PFSK-1 (cell line): Measurements from ENCODE around the gene FOCAD.

Experiments used
- FOXP2 ChIP-seq: optimal IDR thresholded peaks from 2 replicates; pipeline ENCODE3; 2011; ENCODE audit warnings: borderline replicate concordance, control low read depth, inconsistent platforms; ENCODE audit not compliant: insufficient read depth; ENCODE audit errors: extremely low read length, extremely low read depth
- POLR2AphosphoS5 ChIP-seq: IDR thresholded peaks from 2 replicates; pipeline ENCODE4 v1.6.1; 2012; ENCODE audit warnings: low read depth, mild to moderate bottlenecking, control low read depth, low read length, moderate library complexity
- SIN3A ChIP-seq: IDR thresholded peaks from 2 replicates; pipeline ENCODE4 v1.6.1; 2012; ENCODE audit warnings: mild to moderate bottlenecking, low read length, moderate library complexity, borderline replicate concordance; ENCODE audit not compliant: insufficient read depth
- TAF1 ChIP-seq: IDR thresholded peaks from 2 replicates; pipeline ENCODE4 v1.6.1; 2012; ENCODE audit warnings: low read length, control low read depth, borderline replicate concordance; ENCODE audit not compliant: insufficient read depth
- TF ChIP-seq, protein P1 (sequence below), 2 experiments: IDR thresholded peaks; 2 replicates each; pipeline versions ENCODE4 v1.6.1 to v1.8.0; 2011 to 2012; ENCODE audit warnings: low read depth in 2 of 2, low read length in 2 of 2, control low read depth in 1 of 2, inconsistent platforms in 1 of 2, mild to moderate bottlenecking in 1 of 2, moderate library complexity in 1 of 2; ENCODE audit not compliant: insufficient read depth in 1 of 2

Gene FOCAD

DNA sequence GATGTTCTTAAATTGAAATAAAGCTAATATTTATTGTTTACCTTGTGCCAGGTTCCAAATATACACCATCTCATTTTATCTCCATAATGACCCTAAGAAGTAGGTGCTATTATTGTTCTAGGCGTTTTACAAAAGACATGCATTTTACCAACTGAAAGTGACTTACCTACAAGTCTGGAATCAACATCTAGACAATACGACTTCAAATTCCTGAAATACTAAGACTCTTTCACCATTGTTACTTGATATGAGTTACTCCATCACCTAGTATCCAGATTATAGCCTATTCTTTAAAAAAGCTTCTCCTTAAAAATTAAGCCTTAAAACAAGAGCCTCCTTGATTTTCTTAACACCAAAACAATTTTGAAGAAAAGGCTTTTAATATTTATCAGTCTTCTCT lies 334.1 kb downstream of the FOCAD start:
- TF ChIP-seq, protein P1, sequence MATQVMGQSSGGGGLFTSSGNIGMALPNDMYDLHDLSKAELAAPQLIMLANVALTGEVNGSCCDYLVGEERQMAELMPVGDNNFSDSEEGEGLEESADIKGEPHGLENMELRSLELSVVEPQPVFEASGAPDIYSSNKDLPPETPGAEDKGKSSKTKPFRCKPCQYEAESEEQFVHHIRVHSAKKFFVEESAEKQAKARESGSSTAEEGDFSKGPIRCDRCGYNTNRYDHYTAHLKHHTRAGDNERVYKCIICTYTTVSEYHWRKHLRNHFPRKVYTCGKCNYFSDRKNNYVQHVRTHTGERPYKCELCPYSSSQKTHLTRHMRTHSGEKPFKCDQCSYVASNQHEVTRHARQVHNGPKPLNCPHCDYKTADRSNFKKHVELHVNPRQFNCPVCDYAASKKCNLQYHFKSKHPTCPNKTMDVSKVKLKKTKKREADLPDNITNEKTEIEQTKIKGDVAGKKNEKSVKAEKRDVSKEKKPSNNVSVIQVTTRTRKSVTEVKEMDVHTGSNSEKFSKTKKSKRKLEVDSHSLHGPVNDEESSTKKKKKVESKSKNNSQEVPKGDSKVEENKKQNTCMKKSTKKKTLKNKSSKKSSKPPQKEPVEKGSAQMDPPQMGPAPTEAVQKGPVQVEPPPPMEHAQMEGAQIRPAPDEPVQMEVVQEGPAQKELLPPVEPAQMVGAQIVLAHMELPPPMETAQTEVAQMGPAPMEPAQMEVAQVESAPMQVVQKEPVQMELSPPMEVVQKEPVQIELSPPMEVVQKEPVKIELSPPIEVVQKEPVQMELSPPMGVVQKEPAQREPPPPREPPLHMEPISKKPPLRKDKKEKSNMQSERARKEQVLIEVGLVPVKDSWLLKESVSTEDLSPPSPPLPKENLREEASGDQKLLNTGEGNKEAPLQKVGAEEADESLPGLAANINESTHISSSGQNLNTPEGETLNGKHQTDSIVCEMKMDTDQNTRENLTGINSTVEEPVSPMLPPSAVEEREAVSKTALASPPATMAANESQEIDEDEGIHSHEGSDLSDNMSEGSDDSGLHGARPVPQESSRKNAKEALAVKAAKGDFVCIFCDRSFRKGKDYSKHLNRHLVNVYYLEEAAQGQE (IDR thresholded peaks at IDR 0.05; ENCODE audit: insufficient read depth in 1 of 2, low read depth in 2 of 2, low read length in 2 of 2), result no peak
- TF ChIP-seq SIN3A (no peak), FOXP2 (no peak), TAF1 (no peak), POLR2AphosphoS5 (no peak)

DNA sequence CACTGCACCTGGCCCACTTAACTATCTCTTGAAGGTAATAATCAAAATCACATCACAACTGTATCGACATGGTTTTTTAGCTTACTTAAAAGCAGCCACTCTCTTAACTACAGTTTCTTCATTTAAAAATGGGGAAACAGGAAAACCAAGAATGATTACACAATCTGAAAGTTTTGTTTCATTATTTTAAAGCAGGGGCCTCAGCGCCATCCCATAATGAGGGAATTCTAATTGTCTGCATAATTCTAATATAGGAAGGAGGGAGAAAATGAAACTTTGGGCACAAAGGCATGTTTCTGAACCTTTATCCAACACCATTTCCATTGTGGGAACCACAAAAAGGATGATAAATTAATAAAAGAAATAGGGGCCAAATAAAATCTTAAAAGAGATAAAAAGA lies 339.8 kb downstream of the FOCAD start:
- no peak for TF ChIP-seq SIN3A
- no peak for TF ChIP-seq FOXP2

DNA sequence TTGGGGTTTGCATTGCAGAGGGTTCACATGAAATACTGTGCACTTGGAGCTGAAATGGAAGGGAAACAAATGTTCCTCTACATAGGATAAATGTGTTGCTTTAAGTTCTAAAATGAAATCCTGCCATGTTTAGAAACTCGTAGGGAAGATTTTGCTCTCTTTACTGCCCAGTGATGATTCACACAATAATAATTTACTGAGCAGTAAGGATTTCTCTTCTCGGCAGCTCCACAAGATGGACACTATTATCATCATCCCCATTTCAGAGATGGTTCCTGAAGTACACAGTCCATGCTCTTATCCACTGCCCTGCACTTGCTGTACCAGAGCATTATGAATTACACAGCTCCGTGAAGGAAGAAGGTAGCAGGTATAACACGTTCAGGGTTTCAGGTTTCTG lies 343.2 kb downstream of the FOCAD start:
- TF ChIP-seq FOXP2 (no peak), POLR2AphosphoS5 (no peak), SIN3A (no peak), TAF1 (no peak)
- TF ChIP-seq, protein P1 (IDR thresholded peaks at IDR 0.05; ENCODE audit: insufficient read depth in 1 of 2, low read depth in 2 of 2, low read length in 2 of 2), result no peak

DNA sequence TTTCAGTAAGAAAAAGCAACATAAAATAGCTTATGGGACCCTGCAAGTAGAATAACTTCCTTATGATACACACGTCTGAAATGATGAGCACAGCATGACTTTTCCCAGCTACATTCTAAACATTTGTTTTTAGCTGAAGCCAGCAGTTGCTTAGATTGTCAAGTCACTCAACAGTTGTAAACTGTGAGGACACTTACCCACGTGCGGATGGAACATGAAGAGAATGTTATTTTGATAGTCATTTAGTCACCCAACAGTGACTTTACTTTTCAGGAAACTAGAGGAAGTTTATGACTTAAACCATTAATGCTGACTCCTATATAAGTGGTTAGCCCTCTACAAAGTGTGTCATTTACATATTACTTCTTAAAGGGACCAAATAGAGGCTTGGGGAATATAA lies 344.4 kb downstream of the FOCAD start:
- TF ChIP-seq, protein P1 (IDR thresholded peaks at IDR 0.05; ENCODE audit: insufficient read depth in 1 of 2, low read depth in 2 of 2, low read length in 2 of 2), result no peak
- no peak for TF ChIP-seq SIN3A
- no peak for TF ChIP-seq POLR2AphosphoS5
- TF ChIP-seq TAF1, result no peak
- TF ChIP-seq FOXP2, result no peak

DNA sequence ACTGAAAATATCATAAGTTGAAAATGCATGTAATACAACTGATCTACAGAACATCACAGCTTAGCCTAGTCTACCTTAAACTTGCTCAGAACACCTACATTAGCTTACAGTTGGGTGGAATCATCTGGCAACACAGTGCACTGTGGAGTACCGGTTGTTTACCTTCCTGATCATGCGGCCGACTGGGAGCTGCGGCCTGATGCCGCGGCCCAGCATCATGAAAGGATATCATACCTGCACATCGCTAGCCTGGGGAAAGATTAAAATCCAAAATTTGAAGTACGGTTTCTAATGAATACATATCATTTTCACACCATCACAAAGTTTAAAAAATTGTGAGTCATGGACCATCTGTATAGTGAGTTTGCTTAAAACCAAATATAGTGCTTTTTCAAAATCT lies 345.6 kb downstream of the FOCAD start:
- TF ChIP-seq SIN3A, result no peak
- TF ChIP-seq, protein P1 (IDR thresholded peaks at IDR 0.05; ENCODE audit: insufficient read depth in 1 of 2, low read depth in 2 of 2, low read length in 2 of 2), result no peak
- TF ChIP-seq FOXP2, result no peak
- no peak for TF ChIP-seq POLR2AphosphoS5
- no peak for TF ChIP-seq TAF1
